HepG2 (cell line): ENCODE results near the gene EPC1. TPM values are rescaled to one million over a fixed set of nuclear protein-coding genes. Genes with fewer than 3 reads are reported as not detected.

Experiments
- ATRX ChIP-seq: sonication (generic); formaldehyde crosslinking; IDR thresholded peaks from 2 replicates; pipeline ENCODE4 v1.4.0; 2020; ENCODE audit warnings: missing genetic modification reagents, borderline replicate concordance
- CEBPG ChIP-seq: IDR thresholded peaks from 2 replicates; pipeline ENCODE4 v1.6.1; 2016
- FLYWCH1 ChIP-seq: sonication (generic); formaldehyde crosslinking; IDR thresholded peaks from 2 replicates; pipeline ENCODE4 v1.8.1; 2023; ENCODE audit warnings: mild to moderate bottlenecking, missing genetic modification reagents
- FUBP1 ChIP-seq: sonication (generic); formaldehyde crosslinking; IDR thresholded peaks from 2 replicates; pipeline ENCODE4 v1.5.1; 2020; ENCODE audit warnings: missing genetic modification reagents, mild to moderate bottlenecking, borderline replicate concordance
- KMT2B ChIP-seq: IDR thresholded peaks from 2 replicates; pipeline ENCODE4 v1.6.1; 2016; ENCODE audit warnings: missing genetic modification reagents, missing compliant biosample characterization
- MBD4 ChIP-seq: IDR thresholded peaks from 2 replicates; pipeline ENCODE4 v1.6.1; 2012; ENCODE audit warnings: low read length, inconsistent platforms, borderline replicate concordance
- NFE2L2 ChIP-seq: fragments of 150-350 bp; IDR thresholded peaks from 2 replicates; pipeline ENCODE4 v1.6.1; 2014; ENCODE audit warnings: low read length
- NONO ChIP-seq, 2 experiments: fragments of 450-650 bp in 1 of 2; sonication (generic) in 1 of 2; formaldehyde crosslinking in 1 of 2; IDR thresholded peaks in 1 of 2; conservative IDR thresholded peaks in 1 of 2; 2 replicates each; pipeline versions ENCODE4 v1.6.1 to v1.8.0; 2017 to 2022; ENCODE audit warnings: mild to moderate bottlenecking in 1 of 2, missing genetic modification reagents in 1 of 2, moderate library complexity in 1 of 2
- PCBP1 ChIP-seq: fragments of 200-400 bp; formaldehyde crosslinking; IDR thresholded peaks from 2 replicates; pipeline ENCODE4 v1.6.1; 2017; ENCODE audit warnings: mild to moderate bottlenecking, low read depth, low read length, borderline replicate concordance
- PRDM10 ChIP-seq: sonication (generic); formaldehyde crosslinking; IDR thresholded peaks from 2 replicates; pipeline ENCODE4 v1.4.0; 2020; ENCODE audit warnings: low read depth, missing genetic modification reagents
- RFX1 ChIP-seq: fragments of 450-650 bp; IDR thresholded peaks from 2 replicates; pipeline ENCODE4 v1.6.1; 2017
- SCMH1 ChIP-seq: sonication (generic); formaldehyde crosslinking; IDR thresholded peaks from 2 replicates; pipeline ENCODE4 v1.9.0; 2021; ENCODE audit warnings: missing genetic modification reagents, mild to moderate bottlenecking, borderline replicate concordance
- SRSF9 ChIP-seq: fragments of 200-400 bp; formaldehyde crosslinking; IDR thresholded peaks from 2 replicates; pipeline ENCODE4 v1.6.1; 2018; ENCODE audit warnings: borderline replicate concordance, mild to moderate bottlenecking, low read depth, low read length; ENCODE audit not compliant: insufficient read depth, poor library complexity, severe bottlenecking
- ZFX ChIP-seq: sonication (generic); formaldehyde crosslinking; IDR thresholded peaks from 2 replicates; pipeline ENCODE4 v1.4.0; 2020; ENCODE audit warnings: mild to moderate bottlenecking, low read depth, missing genetic modification reagents, moderate library complexity
- ZKSCAN8 ChIP-seq: IDR thresholded peaks from 2 replicates; pipeline ENCODE4 v1.6.1; 2016; ENCODE audit warnings: borderline replicate concordance, missing genetic modification reagents, missing compliant biosample characterization
- ZNF713 ChIP-seq: sonication (generic); formaldehyde crosslinking; IDR thresholded peaks from 2 replicates; pipeline ENCODE4 v1.4.0; 2020; ENCODE audit warnings: mild to moderate bottlenecking, missing genetic modification reagents
- ZNF839 ChIP-seq: sonication (generic); formaldehyde crosslinking; IDR thresholded peaks from 2 replicates; pipeline ENCODE4 v1.4.0; 2020; ENCODE audit warnings: missing genetic modification reagents, mild to moderate bottlenecking, borderline replicate concordance
- ZSCAN9 ChIP-seq: IDR thresholded peaks from 2 replicates; pipeline ENCODE4 v1.6.1; 2016; ENCODE audit warnings: borderline replicate concordance
- polyA plus RNA-seq, 8 experiments: library from polyadenylated mRNA; depleted of rRNA in 3 of 8; stranded (reverse) in 7 of 8; unstranded in 1 of 8; fragments of >200 nt; fragmentation: Illumina TruSeq in 4 of 8; extraction: Trizol in 4 of 8; gene quantifications; 2 replicates each; pipeline versions ENCODE4 v1.2.1 to v1.2.3, GENCODE V29; 2011 to 2016; ENCODE audit warnings: low read depth in 4 of 8, missing spikeins in 1 of 8, mixed read lengths in 1 of 8; ENCODE audit not compliant: insufficient read depth in 1 of 8
- total RNA-seq, 5 experiments: library from RNA; depleted of rRNA; stranded (reverse); fragments of >200 nt; fragmentation: Illumina TruSeq; extraction: Trizol; gene quantifications; 2 replicates each; pipeline ENCODE4 v1.2.3, GENCODE V29; 2016; ENCODE audit warnings: low read depth in 1 of 5
- TF ChIP-seq, protein P1 (sequence below): sonication (generic); formaldehyde crosslinking; IDR thresholded peaks from 2 replicates; pipeline ENCODE4; 2020; ENCODE audit warnings: missing genetic modification reagents, mild to moderate bottlenecking, borderline replicate concordance
- TF ChIP-seq, protein P2 (sequence below): sonication (generic); formaldehyde crosslinking; IDR thresholded peaks from 2 replicates; pipeline ENCODE4 v1.8.0; 2023; ENCODE audit warnings: mild to moderate bottlenecking, missing genetic modification reagents

Gene EPC1
- total and polyA plus RNA-seq, 2 of the 13 experiments (the other 11 are each of a cell fraction or from before 2014, with no cell fraction given), result 28.7 to 44.2 TPM

GRCh38 chr10:32346551-32347362 lies at the start of gene EPC1 (continued):
- TF ChIP-seq, protein P1, sequence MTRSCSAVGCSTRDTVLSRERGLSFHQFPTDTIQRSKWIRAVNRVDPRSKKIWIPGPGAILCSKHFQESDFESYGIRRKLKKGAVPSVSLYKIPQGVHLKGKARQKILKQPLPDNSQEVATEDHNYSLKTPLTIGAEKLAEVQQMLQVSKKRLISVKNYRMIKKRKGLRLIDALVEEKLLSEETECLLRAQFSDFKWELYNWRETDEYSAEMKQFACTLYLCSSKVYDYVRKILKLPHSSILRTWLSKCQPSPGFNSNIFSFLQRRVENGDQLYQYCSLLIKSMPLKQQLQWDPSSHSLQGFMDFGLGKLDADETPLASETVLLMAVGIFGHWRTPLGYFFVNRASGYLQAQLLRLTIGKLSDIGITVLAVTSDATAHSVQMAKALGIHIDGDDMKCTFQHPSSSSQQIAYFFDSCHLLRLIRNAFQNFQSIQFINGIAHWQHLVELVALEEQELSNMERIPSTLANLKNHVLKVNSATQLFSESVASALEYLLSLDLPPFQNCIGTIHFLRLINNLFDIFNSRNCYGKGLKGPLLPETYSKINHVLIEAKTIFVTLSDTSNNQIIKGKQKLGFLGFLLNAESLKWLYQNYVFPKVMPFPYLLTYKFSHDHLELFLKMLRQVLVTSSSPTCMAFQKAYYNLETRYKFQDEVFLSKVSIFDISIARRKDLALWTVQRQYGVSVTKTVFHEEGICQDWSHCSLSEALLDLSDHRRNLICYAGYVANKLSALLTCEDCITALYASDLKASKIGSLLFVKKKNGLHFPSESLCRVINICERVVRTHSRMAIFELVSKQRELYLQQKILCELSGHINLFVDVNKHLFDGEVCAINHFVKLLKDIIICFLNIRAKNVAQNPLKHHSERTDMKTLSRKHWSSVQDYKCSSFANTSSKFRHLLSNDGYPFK (CRISPR knock-in tag), result 0 out of 2 replicates have a peak, but pooled peaks have one; percentile 56
- TF ChIP-seq SCMH1 (no peak), CEBPG (CRISPR knock-in tag) (no peak), FLYWCH1 (CRISPR knock-in tag) (no peak), ZSCAN9 (CRISPR knock-in tag) (no peak), PCBP1 (peak; percentile 82; the same call in 1 of the 2 replicates), ZNF839 (no peak), NONO (IDR thresholded peaks at IDR 0.05) (no peak), NONO (CRISPR knock-in tag; conservative IDR thresholded peaks at IDR 0.05) (peak; percentile 42), ZNF713 (CRISPR knock-in tag) (no peak), ATRX (CRISPR knock-in tag) (no peak), KMT2B (CRISPR knock-in tag) (peak; percentile 73), PRDM10 (CRISPR knock-in tag) (no peak), FUBP1 (CRISPR knock-in tag) (no peak), ZFX (CRISPR knock-in tag) (peak; percentile 37; the same call in 1 of the 2 replicates), SRSF9 (no peak), NFE2L2 (no peak), MBD4 (no peak), RFX1 (no peak), ZKSCAN8 (CRISPR knock-in tag) (no peak)
- TF ChIP-seq, protein P2, sequence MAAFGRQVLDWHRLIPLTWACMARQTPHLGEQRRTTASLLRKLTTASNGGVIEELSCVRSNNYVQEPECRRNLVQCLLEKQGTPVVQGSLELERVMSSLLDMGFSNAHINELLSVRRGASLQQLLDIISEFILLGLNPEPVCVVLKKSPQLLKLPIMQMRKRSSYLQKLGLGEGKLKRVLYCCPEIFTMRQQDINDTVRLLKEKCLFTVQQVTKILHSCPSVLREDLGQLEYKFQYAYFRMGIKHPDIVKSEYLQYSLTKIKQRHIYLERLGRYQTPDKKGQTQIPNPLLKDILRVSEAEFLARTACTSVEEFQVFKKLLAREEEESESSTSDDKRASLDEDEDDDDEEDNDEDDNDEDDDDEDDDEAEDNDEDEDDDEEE (CRISPR knock-in tag), result no peak
